HG02840 (cell line): ENCODE results near the gene MYO9B.
"Not testable (repeated sequence)": the region's sequence is repeated elsewhere in the genome, so short reads cannot be mapped to it uniquely, and the experiment has no call there.

Experiments
- ATAC-seq: cut with Tn5 transposase; IDR thresholded peaks from one replicate; pipeline ENCODE4 v1.9.1; 2021; ENCODE audit warnings: mild to moderate bottlenecking, moderate library complexity, moderate number of reproducible peaks; ENCODE audit not compliant: unreplicated experiment, low FRiP score

Gene MYO9B

GRCh38 chr19:17136021-17136420, 60.4 kb downstream of the MYO9B start:
- no peak for ATAC-seq

- ATAC-seq: no peak
Observed at GRCh38 chr19:17136617-17137016, 61.0 kb downstream of the MYO9B start.

GRCh38 chr19:17137417-17137816, 61.8 kb downstream of the MYO9B start:
- ATAC-seq: no peak

- ATAC-seq: not testable (repeated sequence)
Observed at GRCh38 chr19:17138052-17138846, 62.7 kb downstream of the MYO9B start.

GRCh38 chr19:17138937-17139598, 63.5 kb downstream of the MYO9B start:
- no peak for ATAC-seq

- not testable (repeated sequence) for ATAC-seq
Observed at GRCh38 chr19:17144771-17145170, 69.2 kb downstream of the MYO9B start.

- ATAC-seq: no peak
Observed at GRCh38 chr19:17145546-17146497, 70.2 kb downstream of the MYO9B start.

- ATAC-seq: no peak
Observed at GRCh38 chr19:17148130-17148529, 72.6 kb downstream of the MYO9B start.

GRCh38 chr19:17149393-17150135, 74.0 kb downstream of the MYO9B start:
- no peak for ATAC-seq

GRCh38 chr19:17153996-17154395, 78.4 kb downstream of the MYO9B start:
- no peak for ATAC-seq

GRCh38 chr19:17155251-17155650, 79.7 kb downstream of the MYO9B start:
- ATAC-seq: no peak

- ATAC-seq: no peak
Observed at GRCh38 chr19:17156296-17156946, 80.8 kb downstream of the MYO9B start.

GRCh38 chr19:17156947-17157302, 81.3 kb downstream of the MYO9B start:
- no peak for ATAC-seq

- no peak for ATAC-seq
Observed at GRCh38 chr19:17158584-17158983, 83.0 kb downstream of the MYO9B start.

GRCh38 chr19:17159466-17160393, 84.2 kb downstream of the MYO9B start:
- no peak for ATAC-seq

GRCh38 chr19:17160908-17161307, 85.3 kb downstream of the MYO9B start:
- no peak for ATAC-seq

- ATAC-seq: not testable (repeated sequence)
Observed at GRCh38 chr19:17162131-17162530, 86.6 kb downstream of the MYO9B start.

- no peak for ATAC-seq
Observed at GRCh38 chr19:17162580-17162979, 87.0 kb downstream of the MYO9B start.

- no peak for ATAC-seq
Observed at GRCh38 chr19:17163652-17164051, 88.1 kb downstream of the MYO9B start.
